Body of pancreas (tissue), 4 donors: ENCODE measurements around the gene EZH2.

Experiments used
- CTCF ChIP-seq, 7 experiments: fragments of 450-650 bp in 4 of 7; fragments of 200-600 bp in 3 of 7; sonication (generic) in 3 of 7; IDR thresholded peaks; one replicate each; pipeline ENCODE4 v1.5.1; 2016 to 2019; ENCODE audit warnings: antibody characterized with exemption in 7 of 7
- POLR2A ChIP-seq, 3 donors: fragments of 450-650 bp; IDR thresholded peaks; one replicate each; pipeline ENCODE4 v1.6.1; 2016; ENCODE audit warnings: antibody characterized with exemption in 3 of 3, mild to moderate bottlenecking in 2 of 3

- TF ChIP-seq CTCF (IDR thresholded peaks at IDR 0.05) (no peak), POLR2A (IDR thresholded peaks at IDR 0.05) (no peak)
Observed at GRCh38 chr7:148863324-148863723, 20.8 kb downstream of the EZH2 start.
